ENCODE data around the gene SELENOO. TPM values are rescaled to one million over a fixed set of nuclear protein-coding genes. Genes with fewer than 3 reads are reported as not detected.

The SELENOO gene, protein sequence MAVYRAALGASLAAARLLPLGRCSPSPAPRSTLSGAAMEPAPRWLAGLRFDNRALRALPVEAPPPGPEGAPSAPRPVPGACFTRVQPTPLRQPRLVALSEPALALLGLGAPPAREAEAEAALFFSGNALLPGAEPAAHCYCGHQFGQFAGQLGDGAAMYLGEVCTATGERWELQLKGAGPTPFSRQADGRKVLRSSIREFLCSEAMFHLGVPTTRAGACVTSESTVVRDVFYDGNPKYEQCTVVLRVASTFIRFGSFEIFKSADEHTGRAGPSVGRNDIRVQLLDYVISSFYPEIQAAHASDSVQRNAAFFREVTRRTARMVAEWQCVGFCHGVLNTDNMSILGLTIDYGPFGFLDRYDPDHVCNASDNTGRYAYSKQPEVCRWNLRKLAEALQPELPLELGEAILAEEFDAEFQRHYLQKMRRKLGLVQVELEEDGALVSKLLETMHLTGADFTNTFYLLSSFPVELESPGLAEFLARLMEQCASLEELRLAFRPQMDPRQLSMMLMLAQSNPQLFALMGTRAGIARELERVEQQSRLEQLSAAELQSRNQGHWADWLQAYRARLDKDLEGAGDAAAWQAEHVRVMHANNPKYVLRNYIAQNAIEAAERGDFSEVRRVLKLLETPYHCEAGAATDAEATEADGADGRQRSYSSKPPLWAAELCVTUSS
- total RNA-seq (10 to 100 TPM; 40.3 to 42.4 TPM), polyA plus RNA-seq (1 to 10 TPM; 3.1 to 8.8 (median 5.2) TPM), total RNA-seq (24.6 to 56.5 (median 38.2) reads per million in 6 experiments)

DNA sequence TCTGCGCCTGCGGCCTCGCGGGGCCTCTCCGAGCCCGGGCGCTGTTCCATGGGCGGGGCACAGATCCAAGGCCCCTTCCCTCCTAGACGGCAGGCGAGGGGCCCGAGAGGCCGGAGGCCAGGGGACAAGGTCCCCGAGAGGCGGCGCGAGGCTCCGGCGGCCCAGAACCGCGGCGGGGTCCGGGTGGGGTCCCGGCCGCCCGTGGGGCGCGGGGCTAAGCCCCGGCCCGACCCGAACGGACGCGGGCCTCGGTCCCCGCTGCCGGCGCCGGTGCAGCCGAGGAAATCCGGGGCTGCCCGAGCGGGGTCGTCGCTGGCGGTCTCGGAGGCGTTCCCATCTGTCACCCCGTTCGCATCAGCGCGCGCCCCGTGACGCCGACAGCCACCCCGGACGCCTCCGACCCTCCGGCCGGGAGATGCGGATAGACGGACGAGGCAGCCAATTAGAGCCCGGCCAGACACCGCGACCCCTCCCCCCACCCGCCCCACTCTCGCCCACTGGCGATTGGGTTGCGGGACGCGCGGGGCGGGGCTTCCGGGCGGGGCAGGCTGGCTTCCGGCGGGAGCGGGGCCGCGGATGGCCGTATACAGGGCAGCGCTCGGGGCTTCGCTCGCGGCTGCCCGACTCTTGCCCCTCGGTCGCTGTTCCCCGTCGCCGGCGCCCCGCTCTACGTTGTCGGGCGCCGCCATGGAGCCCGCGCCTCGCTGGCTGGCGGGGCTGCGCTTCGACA lies at the start of gene SELENOO:
Gene SELENOO, plus strand, starts transcription at position 551 of the 730 bp plus-strand sequence. Its CDS starts 26 bp downstream, at position 577.
- POLR2A ChIA-PET, result interaction anchor here (0.9 to 2.5 kb wide), 7 partner anchors 10 to 420 kb away, joined by 3 to 23 read pairs (median 3); partner anchors contain the start of genes HDAC10, NCAPH2 and TUBGCP6
- Mint-ChIP-seq H3K4me1 (peaks cover 9 to 41% (median 38%) of the 10 kb centered on the region in 4 donors), H3K36me3 (peaks cover 0 to 23% (median 0%) of the 10 kb centered on the region in 3 donors), H3K27me3 (no peaks in the 10 kb centered on the region), H3K4me3 (peak within 1 kb of the TSS; percentile 73 to 88 (median 84)), H3K9me3 (no peaks in the 10 kb centered on the region), H3K27ac (peak within 1 kb of the TSS in 8 of 10 donors; percentile 71 to 94 (median 89))
- ATAC-seq (peak; percentile 86 to 88), DNase-seq (peak; percentile 82 to 92 (median 86))

DNA sequence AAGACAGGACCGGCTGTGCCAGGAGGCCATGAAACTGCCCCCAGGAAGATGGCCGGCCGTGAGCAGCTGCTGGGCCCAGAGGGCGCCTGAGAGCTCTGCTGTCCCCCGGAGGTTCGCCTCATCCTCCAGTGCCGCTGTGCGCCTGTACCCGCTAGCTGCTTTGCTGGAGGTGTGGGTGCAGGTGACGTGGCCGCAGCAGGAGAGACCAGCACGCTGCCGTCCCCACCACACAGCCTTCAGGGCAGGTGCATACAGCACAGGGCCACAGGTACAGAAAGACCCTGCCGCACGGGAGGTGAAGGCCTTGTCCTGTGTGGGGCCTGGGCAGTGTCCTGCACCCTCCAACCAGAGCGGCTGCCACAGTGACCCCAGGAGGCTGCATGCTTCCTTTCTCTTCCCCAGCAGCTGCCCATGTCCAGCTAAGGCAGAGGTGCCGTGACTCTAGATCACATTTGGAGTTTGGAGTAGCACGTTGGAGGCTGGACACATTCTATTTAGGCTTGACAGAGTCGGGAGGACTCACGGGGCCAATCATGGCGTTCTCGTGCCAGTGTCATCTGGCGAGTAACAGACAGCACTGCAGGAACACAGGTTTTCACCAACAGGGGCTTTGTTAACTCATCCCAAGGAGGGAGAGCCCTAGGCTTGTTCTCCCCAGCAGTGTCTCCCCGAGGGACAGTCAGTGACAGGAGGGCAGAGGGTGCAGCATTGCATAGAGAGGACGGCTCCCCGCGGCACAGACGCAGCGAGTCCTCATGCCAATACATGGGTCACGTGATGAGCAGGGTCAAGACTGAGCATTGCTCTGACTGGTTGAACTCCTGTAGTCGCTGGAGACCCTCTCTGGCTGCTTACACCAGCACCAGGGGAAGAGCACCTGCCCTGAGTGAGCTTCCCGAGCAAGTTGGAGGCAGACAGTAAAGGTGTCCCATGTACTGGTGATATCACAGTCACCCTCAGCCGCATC lies 49.0 kb upstream of the SELENOO start:
- no peak overlapping the region for H3K4me3 Mint-ChIP-seq
- H3K27ac Mint-ChIP-seq, result no peak overlapping the region
- ATAC-seq, result no peak

DNA sequence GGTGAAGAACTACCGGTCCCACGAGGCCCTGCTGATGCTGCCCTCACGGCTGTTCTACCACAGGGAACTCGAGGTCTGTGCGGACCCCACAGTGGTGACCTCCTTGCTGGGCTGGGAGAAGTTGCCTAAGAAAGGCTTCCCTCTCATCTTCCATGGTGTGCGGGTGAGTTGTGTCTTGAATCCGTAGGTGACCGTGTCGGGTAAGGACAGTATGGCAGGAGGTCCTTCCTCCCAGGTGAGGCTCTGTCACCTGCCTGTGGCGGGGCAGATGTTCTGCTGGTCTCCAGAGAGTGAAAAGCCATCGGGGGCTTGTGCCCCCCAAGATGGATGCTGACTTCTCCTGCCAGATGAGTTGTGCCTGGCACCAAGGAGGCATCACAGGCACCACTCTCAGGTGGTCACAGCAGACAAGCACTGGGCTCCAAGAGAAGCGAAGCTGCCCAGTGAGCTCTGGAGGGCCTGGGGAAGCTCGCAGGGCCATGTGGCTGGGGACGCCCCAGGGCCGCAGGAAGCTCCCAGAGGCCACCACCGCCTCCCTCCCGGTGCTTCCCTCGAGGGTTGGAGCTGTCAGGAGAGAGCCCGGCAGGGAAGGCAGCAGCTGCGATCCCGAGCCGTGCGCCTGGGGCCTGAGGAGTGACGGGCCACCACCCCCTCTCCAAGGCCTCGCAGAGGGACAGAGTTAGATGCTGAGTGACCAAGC lies 47.6 kb upstream of the SELENOO start:
- Mint-ChIP-seq H3K36me3 (no peaks in the 10 kb centered on the region), H3K4me1 (peaks cover 3 to 5% (median 4%) of the 10 kb centered on the region in 4 donors), H3K4me3 (no peak overlapping the region), H3K27me3 (peaks cover 0 to 3% (median 0%) of the 10 kb centered on the region in 5 donors), H3K9me3 (no peaks in the 10 kb centered on the region), H3K27ac (no peak overlapping the region)
- DNase-seq, result no peak
- POLR2A ChIA-PET, result no interaction called here
- no peak for ATAC-seq

More for the DNA sequence above, 49.0 kb upstream of the SELENOO start:
- Mint-ChIP-seq H3K36me3 (no peaks in the 10 kb centered on the region), H3K9me3 (no peaks in the 10 kb centered on the region), H3K4me1 (peaks cover 3 to 5% (median 5%) of the 10 kb centered on the region in 4 donors), H3K27me3 (peaks cover 0 to 3% (median 0%) of the 10 kb centered on the region in 5 donors)
- POLR2A ChIA-PET, result no interaction called here
- DNase-seq, result no peak

DNA sequence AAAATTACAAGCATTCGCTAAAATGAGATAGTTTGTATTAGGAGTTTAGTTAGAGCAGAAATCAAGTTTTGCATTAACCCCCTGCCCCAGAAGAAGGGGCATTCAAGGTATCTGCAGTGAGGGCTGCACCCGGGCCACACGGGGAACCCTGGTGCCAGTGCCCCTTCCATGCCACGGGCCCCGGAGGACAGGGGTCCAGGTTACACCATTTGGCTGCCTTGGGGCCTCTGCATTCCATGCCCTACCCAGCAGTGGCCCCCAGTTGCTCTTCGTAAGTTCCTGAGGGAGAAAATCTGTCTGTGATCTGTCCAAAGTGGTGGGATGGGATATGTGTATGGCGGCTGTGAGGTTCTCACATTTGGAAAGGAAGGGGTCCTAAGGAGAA lies 47.1 kb upstream of the SELENOO start:
- Mint-ChIP-seq H3K36me3 (no peaks in the 10 kb centered on the region), H3K27me3 (peaks cover 0 to 5% (median 0%) of the 10 kb centered on the region in 5 donors), H3K9me3 (no peaks in the 10 kb centered on the region), H3K4me3 (no peak overlapping the region), H3K4me1 (peaks cover 3 to 5% (median 4%) of the 10 kb centered on the region in 4 donors), H3K27ac (no peak overlapping the region)
- POLR2A ChIA-PET, result no interaction called here
- ATAC-seq (no peak), DNase-seq (no peak)

DNA sequence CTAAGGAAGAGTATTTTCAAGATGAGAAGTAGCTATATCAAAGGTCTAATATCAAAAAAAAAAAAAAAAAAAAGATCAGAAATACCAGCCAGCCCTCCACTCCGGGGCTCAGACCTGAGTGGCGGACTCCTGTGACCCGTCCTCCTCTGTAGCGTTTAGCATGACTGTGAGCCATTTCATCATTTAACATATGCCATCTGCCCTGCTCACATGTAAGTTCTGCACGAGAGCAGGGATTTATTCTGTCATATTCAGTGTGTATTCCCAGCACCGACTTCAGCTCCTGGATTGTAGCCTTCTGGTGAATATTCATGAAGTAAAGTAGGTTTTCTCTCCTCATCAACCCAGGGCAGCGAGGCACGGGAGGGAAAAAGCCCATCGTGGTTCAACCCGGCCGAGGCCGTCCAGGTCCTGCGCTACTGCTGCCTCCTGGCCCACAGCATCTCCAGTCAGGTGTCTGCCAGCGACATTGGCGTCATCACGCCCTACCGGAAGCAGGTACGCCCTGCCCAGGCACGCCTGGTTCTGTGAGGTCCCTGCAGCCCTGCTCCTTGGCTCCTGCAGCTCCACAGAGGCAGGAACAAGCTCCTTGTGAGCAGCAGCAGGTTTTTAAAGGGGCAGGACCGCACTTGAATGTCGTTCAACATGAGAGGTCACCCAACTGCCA lies 43.0 kb upstream of the SELENOO start:
- H3K36me3 Mint-ChIP-seq, result no peaks in the 10 kb centered on the region
- no peak for DNase-seq
- ATAC-seq, result no peak
- no peaks in the 10 kb centered on the region for H3K4me1 Mint-ChIP-seq
- peaks cover 4 to 22% (median 4%) of the 10 kb centered on the region in 5 donors for H3K27me3 Mint-ChIP-seq
- H3K9me3 Mint-ChIP-seq, result no peaks in the 10 kb centered on the region
- H3K27ac Mint-ChIP-seq, result no peak overlapping the region
- no peak overlapping the region for H3K4me3 Mint-ChIP-seq
- POLR2A ChIA-PET, result no interaction called here

DNA sequence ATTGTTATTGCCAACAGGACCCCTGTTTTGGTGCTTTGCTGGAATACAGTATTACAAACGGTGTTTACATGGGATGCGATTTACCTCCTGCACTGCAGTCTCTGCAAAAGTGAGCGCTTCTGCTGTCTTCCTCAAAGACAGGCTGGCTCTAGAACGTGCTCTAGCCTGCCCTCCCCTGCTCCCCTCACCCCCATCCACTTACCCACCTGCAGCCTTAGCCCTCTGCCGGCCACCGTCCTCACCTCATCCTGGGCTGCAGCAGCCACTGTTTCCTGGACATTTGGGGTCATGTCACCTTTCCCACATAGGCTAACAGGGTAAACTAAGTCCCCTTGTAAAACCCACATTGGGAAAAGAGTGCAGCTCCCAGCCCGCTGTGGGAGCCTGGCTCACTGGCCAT lies 39.9 kb upstream of the SELENOO start:
- DNase-seq, result no peak
- no peak for ATAC-seq
- H3K4me1 Mint-ChIP-seq, result no peaks in the 10 kb centered on the region
- no peak overlapping the region for H3K27ac Mint-ChIP-seq
- no peak overlapping the region for H3K4me3 Mint-ChIP-seq
- peaks cover 6 to 26% (median 7%) of the 10 kb centered on the region in 5 donors for H3K27me3 Mint-ChIP-seq
- no peaks in the 10 kb centered on the region for H3K9me3 Mint-ChIP-seq
- H3K36me3 Mint-ChIP-seq, result no peaks in the 10 kb centered on the region
- POLR2A ChIA-PET, result no interaction called here

DNA sequence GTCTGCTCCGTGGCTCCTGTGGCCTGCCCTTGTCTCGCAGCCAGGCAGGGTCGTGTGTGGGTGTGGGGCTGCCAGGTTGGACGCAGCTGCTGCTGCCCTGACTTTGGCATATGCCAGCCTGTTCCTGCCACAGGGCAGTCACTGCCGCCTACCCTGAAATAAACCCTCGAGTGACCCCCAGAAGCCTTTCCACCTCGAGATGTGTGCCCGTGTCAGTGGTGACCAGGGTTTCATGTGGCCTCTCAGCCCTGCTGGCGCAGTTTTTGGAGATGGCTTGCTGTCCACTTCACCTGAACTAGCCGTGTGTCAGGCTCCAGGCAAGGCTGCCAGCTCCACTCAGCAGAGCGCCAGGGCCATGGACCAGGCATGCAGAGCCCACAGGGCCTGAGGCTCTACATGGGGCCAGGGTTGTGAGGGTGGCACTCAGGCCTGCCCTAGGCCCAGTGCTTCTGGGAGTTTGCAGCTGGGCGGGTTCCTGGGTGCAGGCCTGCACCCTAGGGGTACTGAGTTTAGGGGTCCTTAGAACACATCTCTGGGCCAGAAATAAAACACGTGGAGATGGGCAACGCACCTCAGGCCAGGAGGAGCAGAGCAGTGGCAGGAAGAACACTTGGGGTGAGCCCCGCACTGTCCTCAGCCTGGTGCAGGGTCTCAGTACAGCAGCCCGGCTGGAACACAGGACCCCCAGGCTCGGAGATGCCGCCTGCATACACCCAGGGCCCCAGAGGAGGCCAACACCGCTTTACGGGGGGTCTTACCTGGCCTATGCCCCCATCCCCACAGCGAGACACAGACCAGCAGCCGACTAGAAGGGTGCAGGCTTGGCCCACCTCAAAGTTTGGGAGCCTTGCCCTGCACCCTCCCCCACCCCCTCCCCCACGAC lies 39.1 kb upstream of the SELENOO start:
- H3K4me1 Mint-ChIP-seq, result no peaks in the 10 kb centered on the region
- ATAC-seq, result no peak
- DNase-seq, result peak in 1 of 10 donors; percentile 37
- no peak overlapping the region for H3K27ac Mint-ChIP-seq
- H3K4me3 Mint-ChIP-seq, result no peak overlapping the region
- POLR2A ChIA-PET, result no interaction called here
- peaks cover 6 to 26% (median 7%) of the 10 kb centered on the region in 5 donors for H3K27me3 Mint-ChIP-seq
- H3K36me3 Mint-ChIP-seq, result no peaks in the 10 kb centered on the region
- no peaks in the 10 kb centered on the region for H3K9me3 Mint-ChIP-seq

DNA sequence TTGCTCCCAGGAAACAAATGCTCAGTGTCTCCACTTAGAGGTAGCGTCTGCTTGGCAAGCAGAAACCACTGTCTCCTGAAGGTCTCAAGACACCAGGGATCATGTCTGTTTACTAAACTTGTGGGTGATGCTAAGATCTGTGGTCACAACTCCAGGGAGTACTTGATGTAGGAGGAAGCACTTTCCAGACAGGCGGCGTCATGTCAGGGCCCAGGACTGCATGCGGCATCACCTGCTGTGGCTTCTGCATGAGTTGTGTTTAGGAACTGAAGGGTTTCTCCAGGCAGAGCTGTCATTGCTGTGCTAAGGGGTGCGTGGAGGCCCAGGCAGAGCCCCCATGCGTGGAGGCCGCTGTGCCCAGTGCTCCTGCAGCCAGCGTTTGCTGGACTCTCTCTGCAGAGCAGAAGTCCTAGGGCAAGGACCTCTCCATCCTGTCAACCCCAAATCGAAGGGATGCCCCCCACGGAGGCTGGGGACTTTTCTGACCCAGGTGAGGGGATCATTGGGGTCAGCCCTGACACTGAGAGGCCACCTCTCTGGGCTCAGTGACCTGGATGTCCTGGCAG lies 38.3 kb upstream of the SELENOO start:
- peaks cover 6 to 24% (median 8%) of the 10 kb centered on the region in 5 donors for H3K27me3 Mint-ChIP-seq
- H3K4me1 Mint-ChIP-seq, result no peaks in the 10 kb centered on the region
- POLR2A ChIA-PET, result no interaction called here
- DNase-seq (peak in 1 of 10 donors; percentile 31), ATAC-seq (no peak)
- H3K27ac Mint-ChIP-seq, result no peak overlapping the region
- no peak overlapping the region for H3K4me3 Mint-ChIP-seq
- no peaks in the 10 kb centered on the region for H3K36me3 Mint-ChIP-seq
- H3K9me3 Mint-ChIP-seq, result no peaks in the 10 kb centered on the region

DNA sequence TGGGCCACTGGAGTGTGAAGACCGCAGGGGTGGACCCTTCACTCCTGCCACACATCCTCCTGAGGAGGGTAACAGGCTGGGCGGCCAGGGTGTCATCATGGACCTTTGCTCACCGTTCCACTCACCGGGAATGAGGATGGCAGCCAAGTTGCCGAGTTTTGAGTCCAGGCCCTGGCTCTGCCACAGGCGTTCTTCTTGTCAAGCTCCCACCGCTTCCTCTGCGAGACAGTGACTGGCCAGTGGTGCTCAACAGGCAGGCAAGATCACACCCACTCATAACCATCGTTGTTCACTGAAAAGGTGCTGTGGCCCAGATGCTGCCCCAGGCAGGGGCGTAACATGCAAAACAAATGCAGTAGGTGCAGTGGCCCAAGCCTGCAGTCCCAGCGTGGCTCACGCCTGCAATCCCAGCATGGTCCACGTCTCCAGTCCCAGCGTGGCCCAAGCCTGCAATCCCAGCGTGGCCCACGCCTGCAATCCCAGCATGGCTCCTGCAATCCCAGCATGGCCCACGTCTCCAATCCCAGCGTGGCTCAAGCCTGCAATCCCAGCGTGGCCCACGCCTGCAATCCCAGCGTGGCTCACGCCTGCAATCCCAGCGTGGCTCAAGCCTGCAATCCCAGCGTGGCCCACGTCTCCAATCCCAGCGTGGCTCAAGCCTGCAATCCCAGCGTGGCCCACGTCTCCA lies 35.2 kb upstream of the SELENOO start:
- Mint-ChIP-seq H3K4me1 (peaks cover 2 to 11% (median 5%) of the 10 kb centered on the region in 4 donors), H3K27ac (no peak overlapping the region), H3K27me3 (peaks cover 6 to 33% (median 23%) of the 10 kb centered on the region in 5 donors), H3K9me3 (peaks cover 0 to 1% (median 0%) of the 10 kb centered on the region in 9 donors), H3K4me3 (no peak overlapping the region), H3K36me3 (peaks cover 0 to 7% (median 0%) of the 10 kb centered on the region in 3 donors)
- POLR2A ChIA-PET, result no interaction called here
- ATAC-seq (no peak), DNase-seq (peak in 1 of 10 donors; percentile 53)

All from naive thymus-derived CD8-positive, alpha-beta T cell (primary cell).